GM23338 (cell line): ENCODE data around the gene KIF2C. TPM values are rescaled to one million over a fixed set of nuclear protein-coding genes. Genes with fewer than 3 reads are reported as not detected.

Experiments
- CREB1 ChIP-seq: fragments of 250-450 bp; sonication (Bioruptor Pico); IDR thresholded peaks from 2 replicates; pipeline ENCODE4 v1.5.0; 2020; ENCODE audit warnings: low read depth, mild to moderate bottlenecking, moderate library complexity
- JUNB ChIP-seq: IDR thresholded peaks from one replicate; pipeline ENCODE4 v1.6.1; 2016; ENCODE audit warnings: antibody characterized with exemption; ENCODE audit not compliant: unreplicated experiment
- NANOG ChIP-seq: IDR thresholded peaks from 2 replicates; pipeline ENCODE4 v1.6.1; 2016; ENCODE audit warnings: antibody characterized with exemption, borderline replicate concordance
- REST ChIP-seq: IDR thresholded peaks from one replicate; pipeline ENCODE4 v1.6.1; 2018; ENCODE audit warnings: antibody characterized with exemption; ENCODE audit not compliant: unreplicated experiment
- ZNF114 ChIP-seq: fragments of 250-450 bp; sonication (Bioruptor Pico); IDR thresholded peaks from 2 replicates; pipeline ENCODE4 v1.5.0; 2020; ENCODE audit warnings: mild to moderate bottlenecking, moderate library complexity
- ZNF462 ChIP-seq: fragments of 250-450 bp; sonication (Bioruptor Pico); IDR thresholded peaks from 2 replicates; pipeline ENCODE4 v1.5.0; 2020; ENCODE audit warnings: mild to moderate bottlenecking, moderate library complexity
- polyA plus RNA-seq: library from polyadenylated mRNA; unstranded; fragments of >200 nt; fragmentation: Nextera tagmentation; extraction: Ambion mirVana; gene quantifications from 2 replicates; pipeline ENCODE4 v1.2.1, GENCODE V29; 2016
- total RNA-seq: library from RNA; depleted of rRNA; stranded (reverse); fragments of >200 nt; shearing (Covaris generic); gene quantifications from 2 replicates; pipeline ENCODE4 v1.2.3, GENCODE V29; 2014
- TF ChIP-seq, protein P1 (sequence below): IDR thresholded peaks from 2 replicates; pipeline ENCODE4 v1.6.1; 2016; ENCODE audit warnings: antibody characterized with exemption

Gene KIF2C
- total and polyA plus RNA-seq, 2 experiments from 2014 or later: 38.0 to 62.9 TPM

GRCh38 chr1:44778705-44779576 is 39.3 kb downstream of the KIF2C start (continued):
- TF ChIP-seq ZNF462 (CRISPR knock-in tag) (no peak), CREB1 (CRISPR knock-in tag) (no peak), ZNF114 (CRISPR knock-in tag) (no peak), REST (no peak), JUNB (no peak), NANOG (no peak)
- TF ChIP-seq, protein P1, sequence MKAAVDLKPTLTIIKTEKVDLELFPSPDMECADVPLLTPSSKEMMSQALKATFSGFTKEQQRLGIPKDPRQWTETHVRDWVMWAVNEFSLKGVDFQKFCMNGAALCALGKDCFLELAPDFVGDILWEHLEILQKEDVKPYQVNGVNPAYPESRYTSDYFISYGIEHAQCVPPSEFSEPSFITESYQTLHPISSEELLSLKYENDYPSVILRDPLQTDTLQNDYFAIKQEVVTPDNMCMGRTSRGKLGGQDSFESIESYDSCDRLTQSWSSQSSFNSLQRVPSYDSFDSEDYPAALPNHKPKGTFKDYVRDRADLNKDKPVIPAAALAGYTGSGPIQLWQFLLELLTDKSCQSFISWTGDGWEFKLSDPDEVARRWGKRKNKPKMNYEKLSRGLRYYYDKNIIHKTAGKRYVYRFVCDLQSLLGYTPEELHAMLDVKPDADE: no peak
